Mucosa of descending colon (tissue), 3 donors: ENCODE data around the gene RCSD1. TPM values are rescaled to one million over a fixed set of nuclear protein-coding genes. Genes with fewer than 3 reads are reported as not detected.
"Not testable (repeated sequence)": the region's sequence is repeated elsewhere in the genome, so short reads cannot be mapped to it uniquely, and the experiment has no call there.

Experiments used
- ATAC-seq: fragments of 200-7000 bp; cut with Tn5 transposase; one replicate; pipeline ENCODE4 v1.9.1; 2020; ENCODE audit warnings: mild to moderate bottlenecking, moderate library complexity
- DNase-seq, 3 donors: peaks; one replicate each; pipeline ENCODE4 v3.0.0-alpha.2; 2020
- H3K36me3 ChIP-seq: fragments of 200-600 bp; one replicate; pipeline ENCODE4 v1.8.0; 2021; ENCODE audit warnings: low read depth, mild to moderate bottlenecking
- H3K4me1 ChIP-seq: fragments of 200-600 bp; one replicate; pipeline ENCODE4 v1.8.0; 2021; ENCODE audit warnings: low read depth, mild to moderate bottlenecking
- H3K4me3 ChIP-seq: fragments of 200-600 bp; one replicate; pipeline ENCODE4 v1.8.0; 2021; ENCODE audit warnings: mild to moderate bottlenecking
- H3K9me3 ChIP-seq: fragments of 200-600 bp; one replicate; pipeline ENCODE4 v1.8.0; 2021; ENCODE audit warnings: mild to moderate bottlenecking
- intact Hi-C, 2 donors: fragments of 100-400 bp; cut with DNase I in 1 of 2; cut with micrococcal nuclease in 1 of 2; formaldehyde crosslinking; loops; one replicate each; pipeline versions ENCODE4 v1.11.0 to v1.11.1; 2022; cut with DNase I, micrococcal nuclease
- total RNA-seq, 3 donors: library from RNA; stranded (reverse); fragmentation: NEBNext Ultra II Directional in 2 of 3; extraction: Animal tissue kit (Norgen Biotek cat#: 25700) in 2 of 3; gene quantifications; one replicate each; pipeline versions ENCODE4 v1.2.1 to v1.2.4, GENCODE V29; 2021 to 2023
- TF ChIP-seq, protein P1 (sequence below): fragments of 200-600 bp; IDR thresholded peaks from one replicate; pipeline ENCODE4 v1.8.0; 2022; ENCODE audit warnings: antibody characterized with exemption, mild to moderate bottlenecking
- donor health status: DM: no; HTN: no; CAD: no; lungs with moderate emphysema.
- donor health status: DM: no; HTN: no; CAD: no.
- donor health status: DM: no; HTN: yes; CAD: no.

RCSD1 gene
- total RNA-seq, 3 donors from 2014 or later = 3.9 to 10.8 (median 8.4) TPM

DNA sequence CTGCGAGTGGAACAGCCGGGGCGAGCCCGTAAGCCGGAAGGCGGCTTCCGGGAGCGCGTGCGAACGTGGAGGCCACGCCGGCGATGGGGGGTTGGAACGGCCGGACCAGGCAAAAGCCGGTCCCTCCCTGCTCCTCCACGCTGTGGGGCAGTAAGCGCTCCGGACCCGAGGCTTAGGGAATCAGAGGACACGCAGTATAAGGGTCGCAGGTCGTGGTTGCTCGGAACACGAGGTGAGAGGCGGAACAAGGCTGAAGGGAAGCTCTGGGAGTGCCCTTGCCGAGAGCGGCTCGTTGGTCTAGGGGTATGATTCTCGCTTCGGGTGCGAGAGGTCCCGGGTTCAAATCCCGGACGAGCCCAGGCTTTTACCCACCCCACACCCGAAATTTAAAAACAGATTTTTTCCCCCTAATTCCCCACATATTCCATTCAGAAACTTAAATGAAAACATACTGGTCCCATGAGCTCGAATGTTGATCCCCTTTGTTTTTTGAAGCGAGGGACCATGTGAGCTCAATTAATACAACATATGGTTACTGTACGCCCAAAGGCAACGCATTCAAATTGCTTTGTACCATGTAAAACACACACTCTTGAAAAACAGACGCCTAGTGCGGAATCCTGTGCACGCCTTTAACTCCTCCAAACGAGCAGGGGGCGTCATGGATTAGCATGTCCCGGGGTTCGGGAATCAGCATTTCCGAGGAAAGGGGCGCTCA lies 84.6 kb downstream of the RCSD1 start:
- peaks cover 10% of the 10 kb centered on the region for H3K4me1 ChIP-seq
- intact Hi-C loops = no loop called here
- DNase-seq (peak; percentile 92 to 95 (median 93)), ATAC-seq (peak; percentile 66)
- no peaks in the 10 kb centered on the region for H3K36me3 ChIP-seq
- peak overlapping the region; percentile 57 for H3K4me3 ChIP-seq
- H3K9me3 ChIP-seq = no peaks in the 10 kb centered on the region
- TF ChIP-seq, protein P1, sequence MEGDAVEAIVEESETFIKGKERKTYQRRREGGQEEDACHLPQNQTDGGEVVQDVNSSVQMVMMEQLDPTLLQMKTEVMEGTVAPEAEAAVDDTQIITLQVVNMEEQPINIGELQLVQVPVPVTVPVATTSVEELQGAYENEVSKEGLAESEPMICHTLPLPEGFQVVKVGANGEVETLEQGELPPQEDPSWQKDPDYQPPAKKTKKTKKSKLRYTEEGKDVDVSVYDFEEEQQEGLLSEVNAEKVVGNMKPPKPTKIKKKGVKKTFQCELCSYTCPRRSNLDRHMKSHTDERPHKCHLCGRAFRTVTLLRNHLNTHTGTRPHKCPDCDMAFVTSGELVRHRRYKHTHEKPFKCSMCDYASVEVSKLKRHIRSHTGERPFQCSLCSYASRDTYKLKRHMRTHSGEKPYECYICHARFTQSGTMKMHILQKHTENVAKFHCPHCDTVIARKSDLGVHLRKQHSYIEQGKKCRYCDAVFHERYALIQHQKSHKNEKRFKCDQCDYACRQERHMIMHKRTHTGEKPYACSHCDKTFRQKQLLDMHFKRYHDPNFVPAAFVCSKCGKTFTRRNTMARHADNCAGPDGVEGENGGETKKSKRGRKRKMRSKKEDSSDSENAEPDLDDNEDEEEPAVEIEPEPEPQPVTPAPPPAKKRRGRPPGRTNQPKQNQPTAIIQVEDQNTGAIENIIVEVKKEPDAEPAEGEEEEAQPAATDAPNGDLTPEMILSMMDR = no peak

DNA sequence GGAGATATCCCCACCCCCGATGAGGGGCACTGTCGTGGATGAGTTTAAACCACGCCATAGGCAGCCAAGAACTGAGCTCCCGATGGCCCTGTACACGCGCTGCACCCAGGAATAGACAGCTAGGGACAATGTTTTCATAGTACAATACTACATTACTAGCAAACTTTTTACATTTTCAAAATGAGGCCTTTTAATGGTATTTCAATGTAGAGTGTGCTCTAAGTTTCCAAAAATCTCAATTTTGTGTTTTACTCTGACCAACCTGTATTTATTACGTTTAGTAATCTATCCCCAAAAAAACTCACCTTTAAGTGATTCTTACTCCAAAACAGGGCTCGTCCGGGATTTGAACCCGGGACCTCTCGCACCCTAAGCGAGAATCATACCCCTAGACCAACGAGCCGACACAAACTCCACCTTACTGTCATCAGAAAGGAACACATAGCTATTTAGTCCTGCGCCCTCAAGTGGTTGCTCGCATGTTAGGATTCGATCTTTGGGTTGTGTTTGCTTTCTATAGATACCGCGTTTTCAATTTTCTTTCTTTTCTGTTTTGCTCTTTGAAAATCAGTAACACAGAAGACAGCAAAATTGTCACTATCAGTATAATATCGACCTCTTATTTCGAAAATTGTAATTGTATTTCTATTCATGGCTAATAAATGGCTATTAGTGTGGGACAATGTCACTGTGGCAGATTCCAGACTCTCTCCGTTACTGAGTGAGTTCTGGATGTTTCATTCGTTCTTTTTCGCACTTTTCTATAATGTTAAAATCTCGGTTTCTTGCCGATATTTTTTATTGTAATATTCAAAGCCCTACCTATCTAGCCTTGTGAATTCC lies 85.3 kb downstream of the RCSD1 start:
- Histone ChIP-seq H3K36me3 (no peaks in the 10 kb centered on the region), H3K9me3 (no peaks in the 10 kb centered on the region), H3K4me1 (peaks cover 10% of the 10 kb centered on the region), H3K4me3 (peak overlapping the region; percentile 18)
- intact Hi-C loops = no loop called here
- peak; percentile 70 for ATAC-seq
- TF ChIP-seq, protein P1 = peak; percentile 73
- peak; percentile 79 to 96 (median 90) for DNase-seq

DNA sequence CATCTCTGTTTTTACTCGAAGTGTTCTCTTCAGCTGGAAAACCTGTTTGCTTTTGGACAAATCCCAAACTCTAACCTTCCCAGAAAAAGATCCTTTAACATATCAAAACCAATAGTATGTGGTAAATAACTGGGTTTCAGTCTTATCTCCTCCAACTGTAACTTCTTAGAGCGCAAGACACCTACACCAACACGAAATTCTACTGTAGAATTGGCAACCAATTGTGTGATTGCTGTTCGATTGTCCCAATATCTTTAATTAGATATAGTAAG lies 85.9 kb downstream of the RCSD1 start:
- Histone ChIP-seq H3K36me3 (no peaks in the 10 kb centered on the region), H3K4me3 (peak overlapping the region; percentile 9), H3K9me3 (no peaks in the 10 kb centered on the region), H3K4me1 (peaks cover 10% of the 10 kb centered on the region)
- no peak for ATAC-seq
- DNase-seq = no peak
- TF ChIP-seq, protein P1 = no peak
- intact Hi-C loops = no loop called here

DNA sequence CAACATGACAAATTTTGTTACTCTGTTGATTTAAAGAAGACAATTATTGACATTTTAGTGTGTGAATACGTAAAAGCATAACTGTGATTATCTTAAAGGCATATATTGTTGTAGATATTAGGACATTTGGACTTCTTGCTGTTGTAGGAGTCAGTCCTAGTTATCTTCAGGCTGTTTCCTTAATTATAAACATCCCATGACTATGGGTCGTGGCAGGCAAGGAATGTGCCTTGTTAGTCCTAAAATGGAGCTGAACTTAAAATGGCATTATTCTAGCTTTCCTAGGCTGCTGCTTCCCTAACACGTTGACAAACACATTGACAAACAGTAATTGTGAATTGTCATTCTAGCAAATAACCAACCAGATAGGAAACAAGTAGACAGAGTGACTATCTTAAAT lies 87.3 kb downstream of the RCSD1 start:
- no peak overlapping the region for H3K4me3 ChIP-seq
- peaks cover 4% of the 10 kb centered on the region for H3K4me1 ChIP-seq
- no peaks in the 10 kb centered on the region for H3K36me3 ChIP-seq
- intact Hi-C loops = no loop called here
- TF ChIP-seq, protein P1 = no peak
- DNase-seq = no peak
- H3K9me3 ChIP-seq = no peaks in the 10 kb centered on the region
- no peak for ATAC-seq

DNA sequence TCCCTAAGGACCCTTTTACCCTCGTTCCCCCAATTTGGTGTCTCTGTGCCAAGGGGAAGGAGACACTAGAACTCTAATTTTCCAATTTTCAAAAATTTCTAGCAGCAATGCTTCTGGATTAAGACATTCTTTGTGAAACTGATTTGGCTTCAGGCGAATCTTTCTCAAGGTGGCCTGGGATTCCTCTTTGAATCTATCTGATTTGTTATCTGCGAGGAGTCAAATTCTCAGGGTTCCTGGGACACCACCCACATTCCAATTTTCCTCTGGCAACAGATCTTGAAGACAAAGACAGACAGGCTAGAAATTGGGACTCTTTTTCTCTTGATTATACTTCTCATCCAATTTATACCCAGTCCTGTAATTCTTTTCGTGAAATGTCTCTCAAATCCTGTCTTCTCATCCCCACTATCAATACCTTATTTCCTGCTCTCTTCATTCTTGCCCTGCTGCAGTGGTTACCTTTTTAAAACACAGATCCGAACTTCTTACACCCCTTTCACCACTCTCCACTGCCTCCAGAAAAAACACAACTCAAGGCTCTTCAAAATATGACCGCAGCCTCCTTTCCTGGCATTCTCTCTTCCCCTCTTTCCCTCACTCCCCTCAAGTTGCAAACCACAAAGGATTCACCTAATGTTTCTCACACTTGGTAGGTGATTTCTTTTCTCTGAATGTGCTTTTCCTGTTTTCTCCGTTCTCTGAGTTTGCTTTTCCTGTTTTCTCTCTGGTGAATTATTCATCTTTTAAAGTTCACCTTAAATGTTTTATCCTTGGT lies 89.1 kb downstream of the RCSD1 start:
- intact Hi-C loops = no loop called here
- ATAC-seq (no peak), DNase-seq (no peak)
- Histone ChIP-seq H3K36me3 (no peaks in the 10 kb centered on the region), H3K9me3 (no peaks in the 10 kb centered on the region), H3K4me3 (no peak overlapping the region), H3K4me1 (peaks cover 14% of the 10 kb centered on the region)
- TF ChIP-seq, protein P1 = no peak

DNA sequence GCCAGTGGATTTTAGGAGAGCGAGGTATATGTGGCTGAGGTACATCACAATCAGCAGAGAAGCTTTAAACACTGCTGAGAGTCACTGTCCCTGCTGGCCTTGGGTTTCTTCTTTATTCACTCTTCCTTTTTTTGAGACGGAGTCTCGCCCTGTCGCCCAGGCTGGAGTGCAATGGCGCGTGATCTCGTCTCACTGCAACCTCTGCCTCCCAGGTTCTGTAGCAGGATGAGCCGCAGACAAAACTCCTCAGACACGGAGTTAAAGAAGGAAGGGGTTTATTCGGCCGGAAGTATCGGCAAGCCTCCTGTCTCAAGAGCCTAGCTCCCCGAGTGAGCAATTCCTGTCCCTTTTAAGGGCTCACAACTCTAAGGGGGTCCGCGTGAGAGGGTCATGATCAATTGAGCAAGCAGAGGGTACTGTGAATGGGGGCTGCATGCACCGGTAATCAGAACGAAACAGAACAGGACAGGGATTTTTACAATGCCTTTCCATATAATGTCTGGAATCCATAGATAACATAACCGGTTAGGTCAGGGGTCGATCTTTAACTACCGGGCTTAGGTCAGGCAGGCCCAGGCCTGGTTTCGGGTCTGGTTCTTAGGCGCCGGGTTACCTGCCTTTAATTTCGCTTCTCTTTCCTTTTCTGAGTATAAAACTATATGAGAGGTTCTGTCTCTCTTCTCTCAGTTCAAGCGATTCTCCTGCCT lies 89.8 kb downstream of the RCSD1 start:
- not testable (repeated sequence) for ATAC-seq, DNase-seq

More for the DNA sequence above, 89.8 kb downstream of the RCSD1 start:
- not testable (repeated sequence) for H3K4me3 ChIP-seq, H3K9me3 ChIP-seq, H3K36me3 ChIP-seq
- intact Hi-C loops = loop anchor here (10.0 kb wide), 1 partner anchor 85 kb away; no protein-coding TSS in a partner anchor
- peaks cover 14% of the 10 kb centered on the region for H3K4me1 ChIP-seq
